DND-41 (cell line): ENCODE results near the gene TMEM132C.

Experiments used
- ATAC-seq: fragments of 200-7000 bp; cut with Tn5 transposase; 3 replicates; pipeline ENCODE4 v1.9.1; 2021; ENCODE audit warnings: low read depth; ENCODE audit not compliant: insufficient read depth
- DNase-seq: peaks from one replicate; pipeline ENCODE4 v3.0.0-alpha.2; 2020
- H2AFZ ChIP-seq: 2 replicates; pipeline ENCODE4 v1.6.0; 2012; ENCODE audit warnings: low read depth, low read length
- H3K27ac ChIP-seq: 2 replicates; pipeline ENCODE4 v1.5.1; 2012; ENCODE audit warnings: low read length, inconsistent platforms
- H3K27me3 ChIP-seq: fragments of 200-600 bp; sonication (generic); 2 replicates; pipeline ENCODE4 v1.6.0; 2012; ENCODE audit warnings: low read length, mild to moderate bottlenecking, inconsistent platforms; ENCODE audit not compliant: insufficient read depth, poor library complexity
- H3K36me3 ChIP-seq: 2 replicates; pipeline ENCODE4 v1.5.1; 2012; ENCODE audit warnings: low read length, inconsistent platforms; ENCODE audit not compliant: insufficient read depth
- H3K4me1 ChIP-seq: 2 replicates; pipeline ENCODE4 v1.5.1; 2012; ENCODE audit warnings: mild to moderate bottlenecking, low read length; ENCODE audit not compliant: insufficient read depth
- H3K4me2 ChIP-seq: 2 replicates; pipeline ENCODE4 v1.6.0; 2012; ENCODE audit warnings: mild to moderate bottlenecking, moderate library complexity, low read length, inconsistent platforms; ENCODE audit not compliant: insufficient read depth
- H3K4me3 ChIP-seq, 2 experiments: fragments of 200-600 bp in 1 of 2; shearing (Covaris generic) in 1 of 2; 2 replicates each; pipeline ENCODE4 v1.5.1; 2012 to 2016; ENCODE audit warnings: inconsistent platforms in 2 of 2, low read length in 2 of 2, mild to moderate bottlenecking in 2 of 2, low read depth in 1 of 2, moderate library complexity in 1 of 2
- H3K79me2 ChIP-seq: 2 replicates; pipeline ENCODE4 v1.6.0; 2012; ENCODE audit warnings: low read length, inconsistent platforms; ENCODE audit not compliant: insufficient read depth
- H3K9ac ChIP-seq: 2 replicates; pipeline ENCODE4 v1.6.0; 2012; ENCODE audit warnings: low read depth, mild to moderate bottlenecking, inconsistent platforms, low read length, moderate library complexity
- H3K9me3 ChIP-seq: 2 replicates; pipeline ENCODE4 v1.5.1; 2012; ENCODE audit warnings: low read length, moderate library complexity, mild to moderate bottlenecking, inconsistent platforms; ENCODE audit not compliant: insufficient read depth, severe bottlenecking
- H4K20me1 ChIP-seq: 2 replicates; pipeline ENCODE4 v1.6.0; 2012; ENCODE audit warnings: low read length; ENCODE audit not compliant: insufficient read depth
- CTCF ChIP-seq: IDR thresholded peaks from 2 replicates; pipeline ENCODE4 v1.5.1; 2012; ENCODE audit warnings: borderline replicate concordance, low read length, moderate library complexity, mild to moderate bottlenecking; ENCODE audit not compliant: poor library complexity, severe bottlenecking; ENCODE audit errors: extremely low read depth
- EZH2 ChIP-seq: IDR thresholded peaks from 3 replicates; pipeline ENCODE4 v1.6.1; 2012; ENCODE audit warnings: borderline replicate concordance, low read depth, mild to moderate bottlenecking, moderate library complexity, low read length, inconsistent platforms; ENCODE audit not compliant: severe bottlenecking

Gene TMEM132C

GRCh38 chr12:128507470-128507869 lies 240.5 kb downstream of the TMEM132C start:
- H4K20me1 ChIP-seq: no peaks in the 10 kb centered on the region
- TF ChIP-seq EZH2 (no peak), CTCF (no peak)
- no peak overlapping the region for H2AFZ ChIP-seq
- H3K4me1 ChIP-seq: no peaks in the 10 kb centered on the region
- H3K4me3 ChIP-seq: no peak overlapping the region
- H3K4me2 ChIP-seq: no peak overlapping the region
- ATAC-seq (no peak), DNase-seq (no peak)
- H3K9ac ChIP-seq: no peak overlapping the region
- H3K79me2 ChIP-seq: no peaks in the 10 kb centered on the region
- H3K27me3 ChIP-seq: no peaks in the 10 kb centered on the region
- H3K27ac ChIP-seq: no peak overlapping the region
- H3K36me3 ChIP-seq: no peaks in the 10 kb centered on the region
- peaks cover 21% of the 10 kb centered on the region for H3K9me3 ChIP-seq

- no peaks in the 10 kb centered on the region for H4K20me1 ChIP-seq
- H3K9ac ChIP-seq: no peak overlapping the region
- ATAC-seq: no peak
- H3K27ac ChIP-seq: no peak overlapping the region
- no peak overlapping the region for H3K4me2 ChIP-seq
- H3K4me3 ChIP-seq: no peak overlapping the region
- no peaks in the 10 kb centered on the region for H3K79me2 ChIP-seq
- no peaks in the 10 kb centered on the region for H3K27me3 ChIP-seq
- no peaks in the 10 kb centered on the region for H3K4me1 ChIP-seq
- peaks cover 15% of the 10 kb centered on the region for H3K9me3 ChIP-seq
- H2AFZ ChIP-seq: no peak overlapping the region
- TF ChIP-seq EZH2 (no peak), CTCF (no peak)
- no peak for DNase-seq
- no peaks in the 10 kb centered on the region for H3K36me3 ChIP-seq
These were observed 242.2 kb downstream of the TMEM132C start for GRCh38 chr12:128509170-128509569.

DNA sequence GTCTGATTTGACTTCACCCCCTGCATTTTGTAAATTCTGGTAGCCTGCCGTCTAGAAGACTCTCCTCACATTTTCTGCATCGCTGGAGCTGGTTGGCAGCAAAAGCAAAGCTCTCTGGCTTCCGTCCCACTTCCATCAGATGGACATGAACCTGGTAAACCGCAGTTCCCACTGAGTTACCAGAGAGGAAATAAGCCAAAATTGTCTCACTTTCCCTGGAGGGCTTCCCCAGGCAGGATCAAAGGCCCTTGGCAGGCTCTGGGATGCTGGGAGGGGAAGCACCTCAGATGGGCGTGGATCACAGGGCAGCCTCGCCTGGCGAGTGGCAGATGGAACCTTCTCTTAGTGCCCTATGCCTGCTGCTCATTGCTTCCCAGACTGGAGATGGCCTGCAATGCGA lies 243.5 kb downstream of the TMEM132C start:
- no peak overlapping the region for H3K4me2 ChIP-seq
- TF ChIP-seq EZH2 (no peak), CTCF (no peak)
- ATAC-seq: no peak
- no peak overlapping the region for H3K27ac ChIP-seq
- H3K79me2 ChIP-seq: no peaks in the 10 kb centered on the region
- no peak overlapping the region for H3K9ac ChIP-seq
- no peak for DNase-seq
- no peak overlapping the region for H3K4me3 ChIP-seq
- peaks cover 10% of the 10 kb centered on the region for H3K9me3 ChIP-seq
- no peak overlapping the region for H2AFZ ChIP-seq
- H3K27me3 ChIP-seq: no peaks in the 10 kb centered on the region
- H4K20me1 ChIP-seq: no peaks in the 10 kb centered on the region
- no peaks in the 10 kb centered on the region for H3K4me1 ChIP-seq
- H3K36me3 ChIP-seq: no peaks in the 10 kb centered on the region

- H3K4me3 ChIP-seq: no peak overlapping the region
- no peaks in the 10 kb centered on the region for H3K27me3 ChIP-seq
- H3K27ac ChIP-seq: no peak overlapping the region
- ATAC-seq (no peak), DNase-seq (no peak)
- no peak overlapping the region for H3K9ac ChIP-seq
- no peaks in the 10 kb centered on the region for H3K36me3 ChIP-seq
- no peaks in the 10 kb centered on the region for H3K79me2 ChIP-seq
- no peaks in the 10 kb centered on the region for H4K20me1 ChIP-seq
- TF ChIP-seq CTCF: no peak
- no peak for TF ChIP-seq EZH2
- no peak overlapping the region for H3K4me2 ChIP-seq
- no peak overlapping the region for H2AFZ ChIP-seq
- H3K9me3 ChIP-seq: peaks cover 6% of the 10 kb centered on the region
- H3K4me1 ChIP-seq: no peaks in the 10 kb centered on the region
These were observed 246.4 kb downstream of the TMEM132C start for GRCh38 chr12:128513331-128513730.
